ENCODE measurements around the gene RFX1.
"Not testable (repeated sequence)": the region's sequence is repeated elsewhere in the genome, so short reads cannot be mapped to it uniquely, and the experiment has no call there.

Gene RFX1

DNA sequence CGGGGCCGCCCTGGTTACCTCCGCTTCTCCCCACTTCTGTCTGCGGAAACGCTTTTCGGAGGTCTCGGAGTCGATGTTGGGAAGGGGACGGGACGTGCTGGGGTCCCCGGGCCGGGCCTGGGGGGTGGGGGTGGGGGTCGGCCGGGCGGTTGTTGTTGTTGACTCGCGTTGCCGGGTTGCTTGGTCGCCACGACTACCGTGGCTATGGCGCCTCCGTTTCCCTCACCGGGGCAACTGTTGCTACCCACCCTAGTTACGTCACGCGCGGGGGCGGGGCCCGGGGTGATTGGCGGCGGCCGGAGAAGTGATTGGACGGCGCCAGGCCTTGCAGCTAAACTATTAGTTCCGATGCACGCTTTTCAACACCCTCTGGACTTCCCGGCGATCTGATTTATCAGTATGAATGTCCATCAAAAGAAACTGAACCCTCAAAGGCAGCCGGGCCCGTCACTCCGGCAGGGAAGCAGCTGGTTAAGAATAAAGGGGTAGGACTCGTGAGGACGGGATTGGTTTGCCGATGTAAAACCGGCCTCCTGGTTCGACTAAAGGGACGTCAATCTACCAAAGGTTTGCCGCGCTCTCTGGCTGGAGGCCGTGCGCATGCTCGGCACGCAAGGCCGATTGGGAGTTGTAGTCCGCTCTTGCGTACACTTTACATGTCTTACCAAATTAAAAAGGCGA, at the start of gene RFX1:
Gene RFX1 (minus strand): TSS at position 236 of the 681 bp plus-strand sequence. CDS start 12,477 bp downstream, outside the sequence.
- no peaks in the 10 kb centered on the region for H3K9me3 Mint-ChIP-seq
- H3K27me3 Mint-ChIP-seq (ENCODE audit: low read depth) = no peaks in the 10 kb centered on the region
- H3K4me1 Mint-ChIP-seq (ENCODE audit: low read depth) = peaks cover 30% of the 10 kb centered on the region
- H3K36me3 Mint-ChIP-seq (ENCODE audit: low read depth) = peaks cover 1% of the 10 kb centered on the region
- peak within 1 kb of the TSS; percentile 99 for H3K27ac Mint-ChIP-seq
- DNase-seq (ENCODE audit: low spot score) = peak; percentile 99
- peak within 1 kb of the TSS; percentile 89 for H3K4me3 Mint-ChIP-seq

GRCh38 chr19:14055396-14055795, 49.3 kb upstream of the RFX1 start:
- H3K27me3 Mint-ChIP-seq (ENCODE audit: low read depth) = peaks cover 28% of the 10 kb centered on the region
- H3K4me3 Mint-ChIP-seq = no peak overlapping the region
- peaks cover 15% of the 10 kb centered on the region for H3K4me1 Mint-ChIP-seq (ENCODE audit: low read depth)
- H3K36me3 Mint-ChIP-seq (ENCODE audit: low read depth) = peaks cover 28% of the 10 kb centered on the region
- no peak overlapping the region for H3K27ac Mint-ChIP-seq
- no peak for DNase-seq (ENCODE audit: low spot score)
- no peaks in the 10 kb centered on the region for H3K9me3 Mint-ChIP-seq

- H3K27me3 Mint-ChIP-seq (ENCODE audit: low read depth) = peaks cover 25% of the 10 kb centered on the region
These were observed 48.6 kb upstream of the RFX1 start for GRCh38 chr19:14054721-14055120.

GRCh38 chr19:14054099-14054498, 48.0 kb upstream of the RFX1 start:
- Mint-ChIP-seq H3K9me3 (no peaks in the 10 kb centered on the region), H3K27me3 (ENCODE audit: low read depth) (peaks cover 22% of the 10 kb centered on the region)

More at GRCh38 chr19:14054721-14055120, 48.6 kb upstream of the RFX1 start:
- Mint-ChIP-seq H3K9me3 (no peaks in the 10 kb centered on the region), H3K27ac (no peak overlapping the region), H3K4me3 (no peak overlapping the region), H3K4me1 (ENCODE audit: low read depth) (peaks cover 15% of the 10 kb centered on the region), H3K36me3 (ENCODE audit: low read depth) (peaks cover 33% of the 10 kb centered on the region)
- DNase-seq (ENCODE audit: low spot score) = no peak

GRCh38 chr19:14053500-14053899, 47.4 kb upstream of the RFX1 start:
- DNase-seq (ENCODE audit: low spot score) = no peak
- Mint-ChIP-seq H3K9me3 (no peaks in the 10 kb centered on the region), H3K36me3 (ENCODE audit: low read depth) (peaks cover 42% of the 10 kb centered on the region), H3K4me1 (ENCODE audit: low read depth) (peaks cover 12% of the 10 kb centered on the region), H3K27ac (no peak overlapping the region), H3K27me3 (ENCODE audit: low read depth) (peaks cover 16% of the 10 kb centered on the region), H3K4me3 (no peak overlapping the region)

More at GRCh38 chr19:14054099-14054498, 48.0 kb upstream of the RFX1 start:
- DNase-seq (ENCODE audit: low spot score) = no peak
- H3K4me3 Mint-ChIP-seq = no peak overlapping the region
- peak overlapping the region; percentile 27 for H3K27ac Mint-ChIP-seq
- peaks cover 37% of the 10 kb centered on the region for H3K36me3 Mint-ChIP-seq (ENCODE audit: low read depth)
- H3K4me1 Mint-ChIP-seq (ENCODE audit: low read depth) = peaks cover 15% of the 10 kb centered on the region

GRCh38 chr19:14053032-14053431, 46.9 kb upstream of the RFX1 start:
- Mint-ChIP-seq H3K4me3 (no peak overlapping the region), H3K27ac (no peak overlapping the region), H3K4me1 (ENCODE audit: low read depth) (peaks cover 7% of the 10 kb centered on the region), H3K27me3 (ENCODE audit: low read depth) (peaks cover 11% of the 10 kb centered on the region), H3K9me3 (no peaks in the 10 kb centered on the region), H3K36me3 (ENCODE audit: low read depth) (peaks cover 46% of the 10 kb centered on the region)
- DNase-seq (ENCODE audit: low spot score) = no peak

DNA sequence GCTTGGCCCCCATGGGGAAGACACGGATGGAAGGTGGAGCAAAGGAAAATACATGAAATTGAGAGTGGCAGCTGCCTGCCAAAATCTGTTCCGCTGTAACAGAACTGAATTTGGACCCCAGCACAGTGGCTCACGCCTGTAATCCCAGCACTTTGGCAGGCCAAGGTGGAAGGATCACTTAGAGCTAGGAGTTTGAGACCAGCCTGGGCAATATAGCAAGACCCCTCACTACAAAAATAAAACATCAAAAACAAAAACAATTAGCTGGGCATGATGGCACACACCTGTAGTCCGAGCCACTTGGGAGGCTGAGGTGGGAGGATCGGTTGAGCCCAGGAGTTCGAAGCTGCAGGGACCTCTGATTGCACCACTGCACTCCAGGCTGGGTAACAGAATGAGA, 46.4 kb upstream of the RFX1 start:
- H3K4me3 Mint-ChIP-seq = no peak overlapping the region
- peaks cover 6% of the 10 kb centered on the region for H3K27me3 Mint-ChIP-seq (ENCODE audit: low read depth)
- H3K27ac Mint-ChIP-seq = no peak overlapping the region
- peaks cover 50% of the 10 kb centered on the region for H3K36me3 Mint-ChIP-seq (ENCODE audit: low read depth)
- no peaks in the 10 kb centered on the region for H3K9me3 Mint-ChIP-seq
- H3K4me1 Mint-ChIP-seq (ENCODE audit: low read depth) = peaks cover 2% of the 10 kb centered on the region
- DNase-seq (ENCODE audit: low spot score) = no peak

DNA sequence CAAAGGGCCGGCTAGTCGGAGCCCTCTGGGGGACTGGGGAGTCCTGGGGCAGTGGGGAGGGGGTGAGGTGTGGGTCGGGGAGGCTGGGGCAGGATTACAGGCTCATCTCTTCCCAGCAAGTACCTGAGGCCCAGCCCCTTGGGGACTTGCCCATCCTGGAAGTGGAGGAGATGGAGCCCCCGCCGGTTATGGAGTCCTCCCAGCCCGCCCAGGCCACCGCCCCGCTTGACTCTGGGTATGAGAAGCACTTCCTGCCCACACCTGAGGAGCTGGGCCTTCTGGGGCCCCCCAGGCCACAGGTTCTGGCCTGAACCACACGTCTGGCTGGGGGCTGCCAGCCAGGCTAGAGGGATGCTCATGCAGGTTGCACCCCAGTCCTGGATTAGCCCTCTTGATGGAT, 45.9 kb upstream of the RFX1 start:
- no peaks in the 10 kb centered on the region for H3K9me3 Mint-ChIP-seq
- H3K27ac Mint-ChIP-seq = no peak overlapping the region
- peaks cover 5% of the 10 kb centered on the region for H3K27me3 Mint-ChIP-seq (ENCODE audit: low read depth)
- DNase-seq (ENCODE audit: low spot score) = no peak
- H3K4me3 Mint-ChIP-seq = no peak overlapping the region
- peaks cover 1% of the 10 kb centered on the region for H3K4me1 Mint-ChIP-seq (ENCODE audit: low read depth)
- H3K36me3 Mint-ChIP-seq (ENCODE audit: low read depth) = peaks cover 54% of the 10 kb centered on the region

GRCh38 chr19:14050961-14051360, 44.8 kb upstream of the RFX1 start:
- H3K9me3 Mint-ChIP-seq; H3K27me3 Mint-ChIP-seq (ENCODE audit: low read depth); H3K4me1 Mint-ChIP-seq (ENCODE audit: low read depth); DNase-seq (ENCODE audit: low spot score); H3K4me3 Mint-ChIP-seq; H3K27ac Mint-ChIP-seq: not testable (repeated sequence)
- peaks cover 62% of the 10 kb centered on the region for H3K36me3 Mint-ChIP-seq (ENCODE audit: low read depth)

DNA sequence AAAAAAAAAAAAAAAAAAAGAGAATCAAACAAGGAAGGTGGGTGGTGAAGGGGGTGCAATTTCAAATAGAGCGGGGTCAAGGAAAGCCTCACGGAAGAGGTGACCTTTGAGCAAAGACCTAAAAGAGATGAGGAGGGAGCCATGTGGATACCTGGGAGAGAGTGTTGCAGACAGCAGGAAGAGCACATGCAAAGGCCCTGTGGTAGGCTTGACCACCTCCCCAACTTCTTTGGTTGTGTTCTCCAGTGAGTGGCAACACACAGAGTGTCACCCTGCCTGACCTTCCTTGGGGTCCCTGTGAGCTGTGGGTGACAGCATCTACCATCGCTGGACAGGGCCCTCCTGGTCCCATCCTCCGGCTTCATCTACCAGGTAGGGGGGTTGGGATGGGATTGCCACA, 44.4 kb upstream of the RFX1 start:
- Mint-ChIP-seq H3K27me3 (ENCODE audit: low read depth) (peaks cover 2% of the 10 kb centered on the region), H3K27ac (no peak overlapping the region), H3K36me3 (ENCODE audit: low read depth) (peaks cover 65% of the 10 kb centered on the region), H3K9me3 (no peaks in the 10 kb centered on the region), H3K4me3 (no peak overlapping the region), H3K4me1 (ENCODE audit: low read depth) (no peaks in the 10 kb centered on the region)
- no peak for DNase-seq (ENCODE audit: low spot score)

DNA sequence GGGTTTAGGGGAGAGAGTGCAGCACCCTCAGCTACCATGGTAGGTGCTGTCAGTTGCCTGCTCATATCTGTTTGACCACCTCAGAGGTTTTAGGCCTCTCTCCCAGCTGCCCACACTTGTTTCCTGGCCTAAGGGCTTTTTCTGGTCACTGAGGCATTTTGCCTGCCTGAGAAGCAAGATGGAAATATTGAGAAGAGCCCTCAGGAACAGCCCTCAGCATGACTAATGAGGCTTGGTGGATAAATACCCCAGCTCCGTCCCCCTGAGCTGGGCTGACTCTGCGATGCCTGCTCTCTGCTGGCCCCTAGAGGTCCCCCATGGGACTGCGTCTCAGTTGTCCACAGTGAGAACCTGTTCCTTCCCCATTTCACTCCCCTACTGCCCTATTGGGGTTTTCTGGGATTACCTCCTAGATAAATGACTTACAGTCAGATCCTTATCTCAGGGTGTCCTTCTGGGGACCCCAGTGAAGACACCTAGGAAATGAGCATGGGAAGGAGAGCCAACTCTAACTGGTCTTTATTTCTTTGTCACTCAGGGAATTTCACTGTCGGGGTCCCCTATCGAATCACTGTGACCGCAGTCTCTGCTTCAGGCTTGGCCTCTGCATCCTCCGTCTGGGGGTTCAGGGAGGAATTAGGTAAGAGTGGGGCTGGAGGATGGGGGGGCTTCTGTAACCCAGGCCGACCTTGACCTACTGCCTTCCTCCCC, 42.5 kb upstream of the RFX1 start:
- H3K27ac Mint-ChIP-seq = no peak overlapping the region
- no peaks in the 10 kb centered on the region for H3K4me1 Mint-ChIP-seq (ENCODE audit: low read depth)
- H3K4me3 Mint-ChIP-seq = no peak overlapping the region
- H3K9me3 Mint-ChIP-seq = no peaks in the 10 kb centered on the region
- DNase-seq (ENCODE audit: low spot score) = peak; percentile 51
- no peaks in the 10 kb centered on the region for H3K27me3 Mint-ChIP-seq (ENCODE audit: low read depth)
- H3K36me3 Mint-ChIP-seq (ENCODE audit: low read depth) = peaks cover 58% of the 10 kb centered on the region

DNA sequence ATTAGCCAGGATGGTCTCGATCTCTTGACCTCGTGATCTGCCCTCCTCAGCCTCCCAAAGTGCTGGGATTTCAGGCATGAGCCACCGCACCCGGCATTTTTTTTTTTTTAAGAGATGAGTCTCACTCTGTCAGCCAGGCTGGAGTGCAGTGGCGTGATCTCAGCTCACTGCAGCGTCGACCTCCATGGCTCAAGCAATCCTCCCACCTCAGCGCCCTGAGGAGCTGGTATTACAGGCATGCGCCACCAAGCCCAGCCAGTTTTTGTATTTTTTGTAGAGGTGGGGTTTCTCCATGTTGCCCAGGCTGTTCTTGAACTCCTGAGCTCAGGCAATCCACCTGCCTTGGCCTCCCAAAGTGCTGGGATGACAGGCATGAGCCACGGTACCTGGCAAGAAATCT, 41.7 kb upstream of the RFX1 start:
- H3K4me3 Mint-ChIP-seq; H3K27me3 Mint-ChIP-seq (ENCODE audit: low read depth); DNase-seq (ENCODE audit: low spot score); H3K27ac Mint-ChIP-seq; H3K4me1 Mint-ChIP-seq (ENCODE audit: low read depth); H3K9me3 Mint-ChIP-seq: not testable (repeated sequence)
- H3K36me3 Mint-ChIP-seq (ENCODE audit: low read depth) = peaks cover 61% of the 10 kb centered on the region

DNA sequence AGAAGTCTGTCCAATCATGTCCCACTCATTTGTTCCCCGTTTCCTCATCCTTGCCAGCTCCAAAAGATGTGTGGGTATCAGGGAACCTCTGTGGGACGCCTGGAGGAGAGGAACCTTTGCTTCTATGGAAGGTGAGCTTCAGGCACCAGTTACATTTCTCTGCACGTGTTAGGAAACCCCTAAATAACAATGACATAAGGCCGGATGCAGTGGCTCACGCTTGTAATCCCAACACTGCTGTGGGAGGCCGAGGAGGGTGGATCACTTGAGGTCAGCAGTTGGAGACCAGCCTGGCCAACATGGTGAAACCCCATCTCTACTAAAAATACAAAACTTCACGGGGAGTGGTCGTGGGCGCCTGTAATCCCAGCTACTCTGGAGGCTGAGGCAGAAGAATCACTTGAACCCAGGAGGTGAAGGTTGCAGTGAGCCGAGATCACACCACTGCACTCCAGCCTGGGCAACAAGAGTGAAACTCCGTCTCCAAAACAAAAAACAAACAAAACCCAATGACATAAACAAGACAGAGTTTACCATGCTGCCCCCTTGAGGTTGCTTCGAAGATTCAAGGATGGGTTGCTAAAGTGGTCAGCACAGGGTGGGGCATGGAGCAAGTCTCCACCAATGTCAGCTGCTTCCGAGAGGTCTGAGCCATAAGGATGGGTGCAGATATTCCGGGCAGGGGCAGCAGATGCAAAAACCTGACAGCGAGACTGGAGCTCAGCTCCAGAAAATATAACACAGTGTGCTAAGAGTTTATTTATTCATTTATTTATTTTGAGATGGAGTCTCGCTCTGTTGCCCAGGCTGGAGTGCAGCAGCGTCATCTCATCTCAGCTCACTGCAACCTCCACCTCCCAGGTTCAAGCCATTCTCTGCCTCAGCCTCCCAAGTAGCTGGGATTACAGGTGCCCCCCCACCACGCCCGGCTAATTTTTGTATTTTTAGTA, 36.8 kb upstream of the RFX1 start:
- Mint-ChIP-seq H3K36me3 (ENCODE audit: low read depth) (peaks cover 51% of the 10 kb centered on the region), H3K27ac (peak overlapping the region; percentile 77)
- H3K27me3 Mint-ChIP-seq (ENCODE audit: low read depth); H3K9me3 Mint-ChIP-seq; H3K4me3 Mint-ChIP-seq; H3K4me1 Mint-ChIP-seq (ENCODE audit: low read depth): not testable (repeated sequence)
- peak; percentile 16 for DNase-seq (ENCODE audit: low spot score)

DNA sequence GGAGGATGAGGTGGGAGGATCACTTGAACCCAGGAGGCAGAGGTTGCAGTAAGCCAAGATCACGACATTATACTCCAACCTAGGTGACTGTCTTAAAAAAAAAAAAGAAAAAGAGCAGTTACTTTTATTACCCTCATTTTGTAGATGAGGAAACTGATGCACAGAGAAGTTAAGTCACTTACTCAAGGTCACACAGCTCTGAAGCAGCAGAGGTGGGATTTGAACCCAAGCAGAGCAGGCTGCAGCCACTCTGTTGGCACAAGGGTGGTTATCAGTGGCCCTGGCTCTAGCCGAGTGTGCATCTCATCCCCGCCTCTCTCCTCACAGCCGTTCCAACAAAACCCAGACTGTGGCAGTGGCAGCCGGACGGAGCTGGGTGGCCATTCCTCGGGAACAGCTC, 33.1 kb upstream of the RFX1 start:
- Mint-ChIP-seq H3K27ac (no peak overlapping the region), H3K36me3 (ENCODE audit: low read depth) (peaks cover 47% of the 10 kb centered on the region), H3K9me3 (no peaks in the 10 kb centered on the region), H3K4me3 (no peak overlapping the region), H3K27me3 (ENCODE audit: low read depth) (no peaks in the 10 kb centered on the region), H3K4me1 (ENCODE audit: low read depth) (peaks cover 6% of the 10 kb centered on the region)
- no peak for DNase-seq (ENCODE audit: low spot score)
